A673 (cell line): ENCODE results near the gene CDH1.

Source experiments
- EZH2 ChIP-seq: fragments of 200-600 bp; sonication (generic); IDR thresholded peaks from 2 replicates; pipeline ENCODE4 v1.6.1; 2017; ENCODE audit warnings: borderline replicate concordance, low read depth, mild to moderate bottlenecking, mixed read lengths, antibody characterized with exemption, low read length; ENCODE audit not compliant: poor library complexity, severe bottlenecking
- TF ChIP-seq, protein P1 (sequence below): fragments of 300-800, 200-600 bp; sonication (generic); conservative IDR thresholded peaks from 2 replicates; pipeline ENCODE4 v1.5.1; 2017; ENCODE audit warnings: low read depth, mild to moderate bottlenecking, antibody characterized with exemption, low read length, moderate library complexity, mixed read lengths

GRCh38 chr16:68739964-68740627, 3.0 kb downstream of the CDH1 start:
- TF ChIP-seq, protein P1, sequence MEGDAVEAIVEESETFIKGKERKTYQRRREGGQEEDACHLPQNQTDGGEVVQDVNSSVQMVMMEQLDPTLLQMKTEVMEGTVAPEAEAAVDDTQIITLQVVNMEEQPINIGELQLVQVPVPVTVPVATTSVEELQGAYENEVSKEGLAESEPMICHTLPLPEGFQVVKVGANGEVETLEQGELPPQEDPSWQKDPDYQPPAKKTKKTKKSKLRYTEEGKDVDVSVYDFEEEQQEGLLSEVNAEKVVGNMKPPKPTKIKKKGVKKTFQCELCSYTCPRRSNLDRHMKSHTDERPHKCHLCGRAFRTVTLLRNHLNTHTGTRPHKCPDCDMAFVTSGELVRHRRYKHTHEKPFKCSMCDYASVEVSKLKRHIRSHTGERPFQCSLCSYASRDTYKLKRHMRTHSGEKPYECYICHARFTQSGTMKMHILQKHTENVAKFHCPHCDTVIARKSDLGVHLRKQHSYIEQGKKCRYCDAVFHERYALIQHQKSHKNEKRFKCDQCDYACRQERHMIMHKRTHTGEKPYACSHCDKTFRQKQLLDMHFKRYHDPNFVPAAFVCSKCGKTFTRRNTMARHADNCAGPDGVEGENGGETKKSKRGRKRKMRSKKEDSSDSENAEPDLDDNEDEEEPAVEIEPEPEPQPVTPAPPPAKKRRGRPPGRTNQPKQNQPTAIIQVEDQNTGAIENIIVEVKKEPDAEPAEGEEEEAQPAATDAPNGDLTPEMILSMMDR, result no peak
- no peak for TF ChIP-seq EZH2
